Lower leg skin (tissue), 4 donors: ENCODE data around the gene ADIPOQ. TPM values are rescaled to one million over a fixed set of nuclear protein-coding genes. Genes with fewer than 3 reads are reported as not detected.
"Not testable (repeated sequence)": the region's sequence is repeated elsewhere in the genome, so short reads cannot be mapped to it uniquely, and the experiment has no call there.

ENCODE experiments used
- DNase-seq, 2 donors: peaks; one replicate each; pipeline ENCODE4 v3.0.0-alpha.2; 2019; ENCODE audit warnings: low spot score in 2 of 2
- H3K4me3 ChIP-seq: fragments of 200-600 bp; sonication (generic); 2 replicates; pipeline ENCODE4 v1.5.1; 2017; ENCODE audit warnings: mild to moderate bottlenecking, low read depth; ENCODE audit not compliant: poor library complexity, severe bottlenecking
- POLR2A ChIP-seq, 2 donors: fragments of 450-650 bp; IDR thresholded peaks; one replicate each; pipeline ENCODE4 v1.6.1; 2016 to 2017; ENCODE audit warnings: antibody characterized with exemption in 2 of 2, mild to moderate bottlenecking in 1 of 2, moderate library complexity in 1 of 2
- WGBS, 2 donors: methylation state at CpG; one replicate each; pipeline ENCODE4 v1.1.5; 2018; 5-methylcytosine and 5-hydroxymethylcytosine counted together
- intact Hi-C: fragments of 100-400 bp; cut with DNase I; formaldehyde crosslinking; loops from one replicate; pipeline ENCODE4 v1.15.0; 2023; ENCODE audit warnings: low total_unique reads
- total RNA-seq, 4 donors: library from RNA; depleted of rRNA; stranded (reverse); fragments of >200 nt; gene quantifications; one replicate each; pipeline ENCODE4 v1.1.0, GENCODE V29; 2016
- TF ChIP-seq, protein P1 (sequence below), 3 donors: fragments of 450-650 bp; IDR thresholded peaks; one replicate each; pipeline ENCODE4 v1.5.1; 2016; ENCODE audit warnings: antibody characterized with exemption in 3 of 3, mild to moderate bottlenecking in 3 of 3, moderate library complexity in 2 of 3

The ADIPOQ gene
- total RNA-seq, 4 donors from 2014 or later = 1.1 to 15.6 (median 7.7) TPM

DNA sequence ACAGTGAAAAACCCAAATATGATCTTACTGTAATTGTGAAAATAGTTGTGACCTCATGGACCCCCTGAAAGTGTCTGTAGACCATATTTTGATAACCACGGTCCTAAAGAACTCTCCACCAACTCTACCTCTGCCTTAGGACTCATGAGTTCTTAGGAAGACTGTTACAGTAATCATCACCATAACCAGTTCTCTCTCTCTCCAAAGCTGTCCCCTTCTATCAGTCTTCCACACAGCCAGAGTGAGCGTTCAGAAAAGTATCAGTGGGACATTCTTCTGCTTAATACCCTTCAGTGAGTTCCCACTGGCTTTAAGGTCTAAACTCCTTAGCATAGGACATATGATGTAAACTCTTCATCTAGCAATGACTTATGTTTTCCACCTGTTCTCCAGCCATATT is 60.2 kb downstream of the ADIPOQ start:
- no peak for DNase-seq
- H3K4me3 ChIP-seq = no peak overlapping the region
- WGBS, 2 donors = 77 to 85% methylated on average over 2 of the region's 2 CpGs
- no peak for TF ChIP-seq POLR2A (IDR thresholded peaks at IDR 0.05)
- TF ChIP-seq, protein P1, sequence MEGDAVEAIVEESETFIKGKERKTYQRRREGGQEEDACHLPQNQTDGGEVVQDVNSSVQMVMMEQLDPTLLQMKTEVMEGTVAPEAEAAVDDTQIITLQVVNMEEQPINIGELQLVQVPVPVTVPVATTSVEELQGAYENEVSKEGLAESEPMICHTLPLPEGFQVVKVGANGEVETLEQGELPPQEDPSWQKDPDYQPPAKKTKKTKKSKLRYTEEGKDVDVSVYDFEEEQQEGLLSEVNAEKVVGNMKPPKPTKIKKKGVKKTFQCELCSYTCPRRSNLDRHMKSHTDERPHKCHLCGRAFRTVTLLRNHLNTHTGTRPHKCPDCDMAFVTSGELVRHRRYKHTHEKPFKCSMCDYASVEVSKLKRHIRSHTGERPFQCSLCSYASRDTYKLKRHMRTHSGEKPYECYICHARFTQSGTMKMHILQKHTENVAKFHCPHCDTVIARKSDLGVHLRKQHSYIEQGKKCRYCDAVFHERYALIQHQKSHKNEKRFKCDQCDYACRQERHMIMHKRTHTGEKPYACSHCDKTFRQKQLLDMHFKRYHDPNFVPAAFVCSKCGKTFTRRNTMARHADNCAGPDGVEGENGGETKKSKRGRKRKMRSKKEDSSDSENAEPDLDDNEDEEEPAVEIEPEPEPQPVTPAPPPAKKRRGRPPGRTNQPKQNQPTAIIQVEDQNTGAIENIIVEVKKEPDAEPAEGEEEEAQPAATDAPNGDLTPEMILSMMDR (IDR thresholded peaks at IDR 0.05) = no peak
- intact Hi-C loops = no loop called here

DNA sequence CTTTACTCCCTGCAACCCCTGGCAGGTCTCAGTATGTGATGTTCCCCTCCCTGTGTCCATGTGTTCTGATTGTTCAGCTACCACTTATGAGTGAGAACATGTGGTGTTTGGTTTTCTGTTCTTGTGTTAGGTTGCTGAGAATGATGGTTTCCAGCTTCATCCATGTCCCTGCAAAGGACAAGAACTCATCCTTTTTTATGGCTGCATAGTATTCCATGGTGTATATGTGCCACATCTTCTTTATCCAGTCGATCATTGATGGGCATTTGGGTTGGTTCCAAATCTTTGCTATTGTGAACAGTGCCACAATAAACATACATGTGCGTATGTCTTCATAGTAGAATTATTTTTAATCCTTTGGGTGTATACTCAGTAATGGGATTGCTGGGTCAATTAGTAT is 61.2 kb downstream of the ADIPOQ start:
- intact Hi-C loops, DNase-seq, H3K4me3 ChIP-seq: not testable (repeated sequence)
- WGBS, 2 donors = 77 to 93% methylated on average over 2 of the region's 2 CpGs

DNA sequence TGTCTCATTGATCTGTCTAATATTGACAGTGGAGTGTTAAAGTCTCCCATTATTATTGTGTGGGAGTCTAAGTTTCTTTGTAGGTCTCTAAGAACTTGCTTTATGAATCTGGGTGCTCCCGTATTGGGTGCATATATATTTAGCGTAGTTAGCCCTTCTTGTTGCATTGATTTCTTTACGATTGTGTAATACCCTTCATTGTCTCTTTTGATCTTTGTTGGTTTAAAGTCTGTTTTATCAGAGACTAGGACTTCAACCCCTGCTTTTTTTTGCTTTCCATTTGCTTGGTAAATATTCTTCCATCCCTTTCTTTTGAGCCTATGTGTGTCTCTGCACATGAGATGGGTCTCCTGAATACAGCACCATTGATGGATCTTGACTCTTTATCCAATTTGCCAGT is 64.6 kb downstream of the ADIPOQ start:
- H3K4me3 ChIP-seq, DNase-seq, intact Hi-C loops: not testable (repeated sequence)
- 92 to 95% methylated on average over 3 of the region's 3 CpGs for WGBS, 2 donors

Other genes starting within 250 kb of the ADIPOQ start
- under 1 TPM in 1 of 4 donors, not detected in 3; 0.36 TPM for gene AHSG, start 229.7 kb upstream of the ADIPOQ start, total RNA-seq
- 10 to 100 TPM in 2 of 4 donors, 1 to 10 TPM in 2; 4.0 to 13.5 (median 9.3) TPM for gene FETUB, start 202.3 kb upstream of the ADIPOQ start, total RNA-seq
- under 1 TPM in 2 of 4 donors, not detected in 2; 0.10 to 0.34 TPM for gene HRG, start 176.7 kb upstream of the ADIPOQ start, total RNA-seq
- gene KNG1, start 125.4 kb upstream of the ADIPOQ start, total RNA-seq = not detected
- 100 to 1,000 TPM; 224 to 547 (median 310) TPM for gene EIF4A2, start 59.1 kb upstream of the ADIPOQ start, total RNA-seq
- gene RFC4, start 36.2 kb upstream of the ADIPOQ start, total RNA-seq = 10 to 100 TPM in 2 of 4 donors, 1 to 10 TPM in 2; 6.3 to 14.0 (median 10.5) TPM
- gene ST6GAL1, start 87.8 kb downstream of the ADIPOQ start, total RNA-seq = 10 to 100 TPM; 12.8 to 44.5 (median 25.2) TPM